Fibroblast of mammary gland (primary cell): Measurements from ENCODE around the gene LINC01488.

Experiments
- DNase-seq: peaks from one replicate; pipeline ENCODE4 v3.0.0-alpha.2; 2010; ENCODE audit warnings: low read depth
- H3K4me3 ChIP-seq: 2 replicates; pipeline ENCODE4 v1.5.1; 2011; ENCODE audit warnings: low read depth, mild to moderate bottlenecking, low read length, moderate library complexity; ENCODE audit not compliant: control insufficient read depth
- CTCF ChIP-seq: conservative IDR thresholded peaks from 2 replicates; pipeline ENCODE4 v1.5.1; 2011; ENCODE audit warnings: low read depth, low read length, inconsistent platforms; ENCODE audit not compliant: control insufficient read depth, insufficient read depth

The LINC01488 gene

GRCh38 chr11:69480547-69481392 lies 693 bp upstream of the LINC01488 start:
- TF ChIP-seq CTCF: no peak
- no peak overlapping the region for H3K4me3 ChIP-seq
- DNase-seq: peak; percentile 86

GRCh38 chr11:69482322-69482721 lies 859 bp downstream of the LINC01488 start:
- DNase-seq: no peak
- no peak for TF ChIP-seq CTCF
- no peak overlapping the region for H3K4me3 ChIP-seq

GRCh38 chr11:69483170-69483569 lies 1.7 kb downstream of the LINC01488 start:
- no peak for DNase-seq
- no peak for TF ChIP-seq CTCF
- no peak overlapping the region for H3K4me3 ChIP-seq

- no peak for TF ChIP-seq CTCF
- no peak overlapping the region for H3K4me3 ChIP-seq
- DNase-seq: no peak
Measured at GRCh38 chr11:69483691-69484426, 2.4 kb downstream of the LINC01488 start.

- H3K4me3 ChIP-seq: no peak overlapping the region
- DNase-seq: no peak
- no peak for TF ChIP-seq CTCF
Measured at GRCh38 chr11:69484427-69485259, 3.2 kb downstream of the LINC01488 start.

- no peak overlapping the region for H3K4me3 ChIP-seq
- DNase-seq: no peak
- no peak for TF ChIP-seq CTCF
Measured at GRCh38 chr11:69485337-69486041, 4.0 kb downstream of the LINC01488 start.
